MM.1S (cell line): ENCODE measurements around the gene ANKHD1.

Source experiments
- CTCF ChIP-seq: fragments of 300-600 bp; sonication (generic); IDR thresholded peaks from 2 replicates; pipeline ENCODE4 v1.5.1; 2016; ENCODE audit warnings: antibody characterized with exemption, low read length, mixed read lengths
- EZH2 ChIP-seq: fragments of 300-600 bp; sonication (generic); optimal IDR thresholded peaks from 2 replicates; pipeline ENCODE3; 2017; ENCODE audit warnings: low read depth, mild to moderate bottlenecking, antibody characterized with exemption, low read length, mixed read lengths

GRCh38 chr5:140569197-140569596, 167.6 kb downstream of the ANKHD1 start:
- TF ChIP-seq EZH2 (no peak), CTCF (no peak)
